SK-N-SH (cell line): ENCODE measurements around the gene CCNT1. TPM values are rescaled to one million over a fixed set of nuclear protein-coding genes. Genes with fewer than 3 reads are reported as not detected.

ENCODE experiments used
- CTCF ChIA-PET: fragments of 300-600, 350-600 bp; formaldehyde crosslinking; extraction: SDS; loops from one replicate; lab custom pipeline; 2021; lab: Yijun Ruan, JAX
- POLR2A ChIA-PET: fragments of 350-600 bp; sonication (Branson Sonifier 250); formaldehyde crosslinking; extraction: SDS; loops from one replicate; lab custom pipeline; 2020; ENCODE audit warnings: antibody characterized with exemption, inconsistent platforms; lab: Yijun Ruan, JAX
- DNase-seq: peaks from one replicate; pipeline ENCODE4 v3.0.0; 2012
- H2AFZ ChIP-seq: fragments of 200-600 bp; sonication (generic); 2 replicates; pipeline ENCODE4 v1.8.1; 2016; ENCODE audit warnings: antibody characterized with exemption, mild to moderate bottlenecking, low read depth
- H3F3A ChIP-seq: fragments of 200-600 bp; sonication (generic); replicated peaks from 2 replicates; pipeline ENCODE3; 2016; ENCODE audit warnings: antibody characterized with exemption, mild to moderate bottlenecking; ENCODE audit not compliant: insufficient read depth
- H3K27ac ChIP-seq, 2 experiments: fragments of 200-500 bp in 1 of 2; fragments of 200-600 bp in 1 of 2; sonication (Bioruptor generic) in 1 of 2; sonication (generic), shearing (Covaris generic) in 1 of 2; 2 replicates each; pipeline versions ENCODE4 v1.5.1 to v1.6.1; 2014 to 2016; ENCODE audit warnings: low read depth in 2 of 2, inconsistent platforms in 1 of 2, low read length in 1 of 2, mild to moderate bottlenecking in 1 of 2, mixed read lengths in 1 of 2
- H3K27me3 ChIP-seq: fragments of 200-600 bp; sonication (generic), shearing (Covaris generic); 2 replicates; pipeline ENCODE4 v1.6.1; 2016; ENCODE audit warnings: mixed run types; ENCODE audit not compliant: insufficient read depth
- H3K36me3 ChIP-seq, 2 experiments: fragments of 200-500 bp in 1 of 2; fragments of 200-600 bp in 1 of 2; sonication (Bioruptor generic) in 1 of 2; sonication (generic) in 1 of 2; replicated peaks in 1 of 2; 2 replicates each; pipeline versions ENCODE3 to v1.5.1; 2014 to 2016; ENCODE audit warnings: low read length in 1 of 2, mild to moderate bottlenecking in 1 of 2; ENCODE audit not compliant: insufficient read depth in 2 of 2, control insufficient read depth in 1 of 2
- H3K4me1 ChIP-seq, 2 experiments: fragments of 200-500 bp in 1 of 2; fragments of 200-600 bp in 1 of 2; sonication (Bioruptor generic) in 1 of 2; sonication (generic), shearing (Covaris generic) in 1 of 2; 2 replicates each; pipeline versions ENCODE4 v1.5.1 to v1.6.1; 2014 to 2016; ENCODE audit warnings: low read depth in 1 of 2, low read length in 1 of 2, mixed run types in 1 of 2; ENCODE audit not compliant: insufficient read depth in 2 of 2, control insufficient read depth in 1 of 2
- H3K4me2 ChIP-seq: fragments of 200-600 bp; sonication (generic), shearing (Covaris generic); 2 replicates; pipeline ENCODE4 v1.6.1; 2017; ENCODE audit warnings: mixed run types
- H3K4me3 ChIP-seq, 2 experiments: fragments of 200-500 bp in 1 of 2; fragments of 200-600 bp in 1 of 2; sonication (Bioruptor generic) in 1 of 2; sonication (generic), shearing (Covaris generic) in 1 of 2; 2 replicates each; pipeline versions ENCODE4 v1.5.1 to v1.8.1; 2014 to 2016; ENCODE audit warnings: low read depth in 2 of 2, inconsistent platforms in 1 of 2, low read length in 1 of 2, mild to moderate bottlenecking in 1 of 2, mixed read lengths in 1 of 2, moderate library complexity in 1 of 2
- H3K79me2 ChIP-seq: fragments of 200-600 bp; sonication (generic); 2 replicates; pipeline ENCODE4 v1.8.1; 2017; ENCODE audit warnings: mild to moderate bottlenecking; ENCODE audit not compliant: insufficient read depth
- H3K9ac ChIP-seq: fragments of 200-600 bp; sonication (generic); 2 replicates; pipeline ENCODE4 v1.6.1; 2017; ENCODE audit warnings: mixed run types
- H3K9me2 ChIP-seq: fragments of 200-600 bp; sonication (generic); 2 replicates; pipeline ENCODE4 v1.6.1; 2017; ENCODE audit warnings: mixed run types
- H3K9me3 ChIP-seq: fragments of 200-600 bp; sonication (generic); 2 replicates; pipeline ENCODE4 v1.6.1; 2017; ENCODE audit warnings: mixed run types, mild to moderate bottlenecking, moderate library complexity
- H4K20me1 ChIP-seq: fragments of 200-600 bp; sonication (generic); 2 replicates; pipeline ENCODE4 v1.6.1; 2017; ENCODE audit warnings: mild to moderate bottlenecking, mixed run types; ENCODE audit not compliant: insufficient read depth
- EP300 ChIP-seq, 2 experiments: IDR thresholded peaks; 2 replicates each; pipeline versions ENCODE4 v1.4.0 to v1.6.1; 2012; ENCODE audit warnings: borderline replicate concordance in 1 of 2, low read depth in 1 of 2, low read length in 1 of 2
- EZH2phosphoT487 ChIP-seq: fragments of 200-600 bp; sonication (generic); IDR thresholded peaks from 2 replicates; pipeline ENCODE4 v1.6.1; 2017; ENCODE audit warnings: low read depth, mixed run types, mild to moderate bottlenecking, antibody characterized with exemption, moderate library complexity, borderline replicate concordance
- GABPA ChIP-seq: IDR thresholded peaks from 2 replicates; pipeline ENCODE4 v1.4.0; 2012; ENCODE audit warnings: low read depth, mild to moderate bottlenecking
- GATA2 ChIP-seq: sonication (generic); formaldehyde crosslinking; IDR thresholded peaks from 2 replicates; pipeline ENCODE4 v1.5.0; 2020; ENCODE audit warnings: mild to moderate bottlenecking, missing genetic modification reagents
- IRF3 ChIP-seq: fragments of 150-350 bp; IDR thresholded peaks from 2 replicates; pipeline ENCODE4 v1.6.1; 2016; ENCODE audit warnings: mild to moderate bottlenecking, low read depth, low read length
- JUND ChIP-seq: IDR thresholded peaks from 2 replicates; pipeline ENCODE4 v1.4.0; 2012
- MEF2A ChIP-seq: IDR thresholded peaks from 2 replicates; pipeline ENCODE4 v1.4.0; 2012; ENCODE audit warnings: low read depth, borderline replicate concordance
- NFIC ChIP-seq: IDR thresholded peaks from 2 replicates; pipeline ENCODE4 v1.4.0; 2012; ENCODE audit warnings: borderline replicate concordance
- NRF1 ChIP-seq: IDR thresholded peaks from 2 replicates; pipeline ENCODE4 v1.6.1; 2012; ENCODE audit warnings: low read depth, mild to moderate bottlenecking, low read length
- PBX3 ChIP-seq: IDR thresholded peaks from 2 replicates; pipeline ENCODE4; 2012
- POLR2AphosphoS5 ChIP-seq: IDR thresholded peaks from 2 replicates; pipeline ENCODE4 v1.6.1; 2012; ENCODE audit warnings: low read depth, low read length
- RCOR1 ChIP-seq: fragments of 150-350 bp; IDR thresholded peaks from 2 replicates; pipeline ENCODE4 v1.6.1; 2017; ENCODE audit warnings: antibody characterized with exemption, low read length
- RXRA ChIP-seq: IDR thresholded peaks from 2 replicates; pipeline ENCODE4 v1.4.0; 2012; ENCODE audit warnings: low read depth, mild to moderate bottlenecking, borderline replicate concordance
- SMC3 ChIP-seq: IDR thresholded peaks from 2 replicates; pipeline ENCODE4 v1.6.1; 2012; ENCODE audit warnings: low read depth, low read length, improper control_type of control experiment
- TAF1 ChIP-seq: IDR thresholded peaks from 2 replicates; pipeline ENCODE4 v1.6.1; 2012; ENCODE audit warnings: low read depth, mild to moderate bottlenecking, low read length, moderate library complexity, borderline replicate concordance
- TCF12 ChIP-seq: IDR thresholded peaks from 2 replicates; pipeline ENCODE4 v1.4.0; 2012
- TEAD4 ChIP-seq: IDR thresholded peaks from 2 replicates; pipeline ENCODE4 v1.4.0; 2012; ENCODE audit warnings: mild to moderate bottlenecking, borderline replicate concordance; ENCODE audit not compliant: insufficient read depth
- USF1 ChIP-seq: IDR thresholded peaks from 2 replicates; pipeline ENCODE4 v1.4.0; 2012; ENCODE audit warnings: low read depth, borderline replicate concordance
- USF2 ChIP-seq: fragments of 150-350 bp; IDR thresholded peaks from 2 replicates; pipeline ENCODE4 v1.6.1; 2017; ENCODE audit warnings: antibody characterized with exemption, low read length, low read depth, borderline replicate concordance
- WGBS: methylation state at CpG from one replicate; pipeline ENCODE4 v1.1.6; 2017; ENCODE audit warnings: low lambda C conversion rate; 5-methylcytosine and 5-hydroxymethylcytosine counted together
- polyA plus RNA-seq, 3 experiments: library from polyadenylated mRNA; depleted of rRNA; stranded (reverse); fragments of >200 nt; gene quantifications; 2 replicates each; pipeline ENCODE4 v1.2.3, GENCODE V29; 2012
- TF ChIP-seq, protein P1 (sequence below): IDR thresholded peaks from 2 replicates; pipeline ENCODE4 v1.4.0; 2012; ENCODE audit warnings: low read depth
- TF ChIP-seq, protein P2 (sequence below): fragments of 200-600 bp; sonication (generic); IDR thresholded peaks from 2 replicates; pipeline ENCODE4 v1.6.1; 2017; ENCODE audit warnings: antibody characterized with exemption, mild to moderate bottlenecking, moderate library complexity

The CCNT1 gene
- polyA plus RNA-seq, 1 of the 3 experiments (the other 2 are of a cell fraction): 7.2 TPM

- Histone ChIP-seq H3K4me2 (peak overlapping the region; percentile 75), H4K20me1 (peaks cover 25% of the 10 kb centered on the region), H3K27me3 (no peaks in the 10 kb centered on the region), H3K4me1 (peaks cover 5 to 6% of the 10 kb centered on the region in 2 experiments; a peak in 2 of 4 replicates), H3K9me2 (no peaks in the 10 kb centered on the region), H3F3A (peaks cover 21% of the 10 kb centered on the region), H3K79me2 (peaks cover 57% of the 10 kb centered on the region), H3K9me3 (no peaks in the 10 kb centered on the region), H3K36me3 (peaks cover 18 to 34% of the 10 kb centered on the region in 2 experiments), H2AFZ (peak overlapping the region; percentile 50; the same call in 1 of the 2 replicates), H3K9ac (peak overlapping the region; percentile 91), H3K4me3 (peak overlapping the region; percentile 76 to 80), H3K27ac (peak overlapping the region; percentile 93)
- DNase-seq: no peak
- no peak for TF ChIP-seq NFIC
- peak; percentile 11; the same call in 1 of the 2 replicates for TF ChIP-seq GATA2
- TF ChIP-seq POLR2AphosphoS5: no peak
- WGBS: 4% methylated on average over 11 of the region's 17 CpGs
- ChIA-PET POLR2A (no interaction called here), CTCF (interaction anchor here (1.4 to 3.0 kb wide), 3 partner anchors 33 to 99 kb away, joined by 4 to 12 read pairs (median 4); no protein-coding TSS in a partner anchor)
Observed at GRCh38 chr12:48716168-48716492, 377 bp downstream of the CCNT1 start.

GRCh38 chr12:48712209-48712608, 4.3 kb downstream of the CCNT1 start:
- WGBS: 93% methylated on average over 10 of the region's 10 CpGs
- ChIA-PET CTCF (no interaction called here), POLR2A (no interaction called here)
- Histone ChIP-seq H3K4me1 (peaks cover 5 to 6% of the 10 kb centered on the region in 2 experiments; a peak in 2 of 4 replicates), H3K4me2 (no peak overlapping the region), H4K20me1 (peaks cover 47% of the 10 kb centered on the region), H3K27ac (no peak overlapping the region), H3K4me3 (no peak overlapping the region), H3F3A (peaks cover 12% of the 10 kb centered on the region), H3K9ac (no peak overlapping the region), H3K79me2 (peaks cover 91% of the 10 kb centered on the region)
- TF ChIP-seq TEAD4: no peak
- no peak for TF ChIP-seq EZH2phosphoT487
- no peak for TF ChIP-seq RCOR1
- no peak for TF ChIP-seq EP300 (IDR thresholded peaks at IDR 0.05; ENCODE audit: borderline replicate concordance in 1 of 2, low read depth in 1 of 2, low read length in 1 of 2)
- no peak for TF ChIP-seq TCF12
- no peak for TF ChIP-seq USF2
- TF ChIP-seq, protein P1, sequence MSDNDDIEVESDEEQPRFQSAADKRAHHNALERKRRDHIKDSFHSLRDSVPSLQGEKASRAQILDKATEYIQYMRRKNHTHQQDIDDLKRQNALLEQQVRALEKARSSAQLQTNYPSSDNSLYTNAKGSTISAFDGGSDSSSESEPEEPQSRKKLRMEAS: no peak
- TF ChIP-seq PBX3: no peak
- no peak for TF ChIP-seq GABPA
- TF ChIP-seq POLR2AphosphoS5: no peak
- no peak for TF ChIP-seq SMC3
- no peak for TF ChIP-seq RXRA
- TF ChIP-seq JUND: no peak
- no peak for TF ChIP-seq USF1
- TF ChIP-seq MEF2A: no peak
- no peak for TF ChIP-seq IRF3
- TF ChIP-seq, protein P2, sequence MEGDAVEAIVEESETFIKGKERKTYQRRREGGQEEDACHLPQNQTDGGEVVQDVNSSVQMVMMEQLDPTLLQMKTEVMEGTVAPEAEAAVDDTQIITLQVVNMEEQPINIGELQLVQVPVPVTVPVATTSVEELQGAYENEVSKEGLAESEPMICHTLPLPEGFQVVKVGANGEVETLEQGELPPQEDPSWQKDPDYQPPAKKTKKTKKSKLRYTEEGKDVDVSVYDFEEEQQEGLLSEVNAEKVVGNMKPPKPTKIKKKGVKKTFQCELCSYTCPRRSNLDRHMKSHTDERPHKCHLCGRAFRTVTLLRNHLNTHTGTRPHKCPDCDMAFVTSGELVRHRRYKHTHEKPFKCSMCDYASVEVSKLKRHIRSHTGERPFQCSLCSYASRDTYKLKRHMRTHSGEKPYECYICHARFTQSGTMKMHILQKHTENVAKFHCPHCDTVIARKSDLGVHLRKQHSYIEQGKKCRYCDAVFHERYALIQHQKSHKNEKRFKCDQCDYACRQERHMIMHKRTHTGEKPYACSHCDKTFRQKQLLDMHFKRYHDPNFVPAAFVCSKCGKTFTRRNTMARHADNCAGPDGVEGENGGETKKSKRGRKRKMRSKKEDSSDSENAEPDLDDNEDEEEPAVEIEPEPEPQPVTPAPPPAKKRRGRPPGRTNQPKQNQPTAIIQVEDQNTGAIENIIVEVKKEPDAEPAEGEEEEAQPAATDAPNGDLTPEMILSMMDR: no peak
- TF ChIP-seq TAF1: no peak
- no peak for TF ChIP-seq NRF1
- TF ChIP-seq, all 33 proteins: peak for 0
- DNase-seq: no peak
- H3K36me3 ChIP-seq: peaks cover 18 to 55% of the 10 kb centered on the region in 2 experiments
- H2AFZ ChIP-seq: no peak overlapping the region
- no peaks in the 10 kb centered on the region for H3K9me3 ChIP-seq
- no peaks in the 10 kb centered on the region for H3K9me2 ChIP-seq
- no peaks in the 10 kb centered on the region for H3K27me3 ChIP-seq
